Activated T-cell treated with anti-CD3 and anti-CD28 coated beads for 48 hours (primary cell): ENCODE data around the gene KLHL22.
"Not testable (repeated sequence)": the region's sequence is repeated elsewhere in the genome, so short reads cannot be mapped to it uniquely, and the experiment has no call there.

Source experiments
- DNase-seq: peaks from one replicate; pipeline ENCODE4 v3.0.0-alpha.2; 2020; ENCODE audit warnings: low read depth

Gene KLHL22

DNA sequence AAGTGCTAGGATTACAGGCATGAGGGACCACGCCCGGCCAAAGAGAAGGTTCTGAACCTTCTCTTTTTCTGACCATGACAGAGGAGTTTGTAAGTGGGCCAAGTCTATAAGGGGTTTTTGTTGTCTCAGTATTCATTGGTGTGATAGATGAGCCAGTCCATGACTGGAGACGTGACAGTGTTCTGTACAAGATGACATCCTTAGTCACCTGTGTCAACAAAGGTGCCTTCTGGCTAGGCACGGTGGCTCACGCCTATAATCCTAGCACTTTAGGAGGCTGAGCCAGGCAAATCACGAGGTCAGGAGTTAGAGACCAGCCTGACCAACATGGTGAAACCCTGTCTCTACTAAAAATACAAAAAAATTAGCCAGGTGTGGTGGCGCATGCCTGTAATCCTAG lies 4.2 kb upstream of the KLHL22 start:
- no peak for DNase-seq

DNA sequence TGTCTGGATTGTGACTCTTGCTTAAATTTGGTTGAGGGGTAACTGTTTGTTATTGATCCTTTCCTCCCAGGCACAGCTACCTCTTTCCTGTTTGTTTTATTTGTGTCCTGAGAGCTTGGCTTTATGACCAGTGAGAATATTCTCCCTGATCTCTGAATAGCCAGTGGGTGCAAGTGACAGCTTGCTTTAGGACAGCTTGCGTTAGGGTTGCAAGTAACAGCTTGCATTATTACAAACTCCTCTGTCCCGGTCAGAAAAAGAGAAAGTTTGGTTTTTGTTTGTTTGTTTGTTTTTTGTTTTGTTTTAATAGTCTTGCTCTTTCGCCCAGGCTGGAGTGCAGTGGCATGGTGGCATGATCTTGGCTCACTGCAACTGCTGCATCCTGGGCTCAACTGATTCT lies 3.3 kb upstream of the KLHL22 start:
- DNase-seq: no peak

DNA sequence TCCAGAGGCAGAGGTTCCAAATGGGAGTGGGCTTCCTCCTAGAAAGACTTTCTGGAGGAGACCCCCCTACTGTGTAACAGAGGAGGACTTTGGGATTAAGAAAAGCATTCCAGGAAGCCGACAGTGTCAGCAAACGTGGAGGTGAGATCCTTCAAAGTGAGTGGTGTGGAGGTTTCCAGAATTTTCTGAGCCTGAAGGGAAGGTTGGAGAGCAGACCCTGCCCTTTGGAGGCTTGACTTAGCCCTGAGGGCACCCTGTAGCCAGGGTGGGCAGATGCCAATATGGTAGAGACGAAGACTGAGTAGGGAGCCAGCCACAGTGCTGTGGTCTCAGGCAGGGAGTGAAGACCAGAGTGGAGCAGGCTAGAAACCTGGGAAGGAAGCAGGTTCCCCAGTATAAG lies 1.8 kb upstream of the KLHL22 start:
- no peak for DNase-seq

DNA sequence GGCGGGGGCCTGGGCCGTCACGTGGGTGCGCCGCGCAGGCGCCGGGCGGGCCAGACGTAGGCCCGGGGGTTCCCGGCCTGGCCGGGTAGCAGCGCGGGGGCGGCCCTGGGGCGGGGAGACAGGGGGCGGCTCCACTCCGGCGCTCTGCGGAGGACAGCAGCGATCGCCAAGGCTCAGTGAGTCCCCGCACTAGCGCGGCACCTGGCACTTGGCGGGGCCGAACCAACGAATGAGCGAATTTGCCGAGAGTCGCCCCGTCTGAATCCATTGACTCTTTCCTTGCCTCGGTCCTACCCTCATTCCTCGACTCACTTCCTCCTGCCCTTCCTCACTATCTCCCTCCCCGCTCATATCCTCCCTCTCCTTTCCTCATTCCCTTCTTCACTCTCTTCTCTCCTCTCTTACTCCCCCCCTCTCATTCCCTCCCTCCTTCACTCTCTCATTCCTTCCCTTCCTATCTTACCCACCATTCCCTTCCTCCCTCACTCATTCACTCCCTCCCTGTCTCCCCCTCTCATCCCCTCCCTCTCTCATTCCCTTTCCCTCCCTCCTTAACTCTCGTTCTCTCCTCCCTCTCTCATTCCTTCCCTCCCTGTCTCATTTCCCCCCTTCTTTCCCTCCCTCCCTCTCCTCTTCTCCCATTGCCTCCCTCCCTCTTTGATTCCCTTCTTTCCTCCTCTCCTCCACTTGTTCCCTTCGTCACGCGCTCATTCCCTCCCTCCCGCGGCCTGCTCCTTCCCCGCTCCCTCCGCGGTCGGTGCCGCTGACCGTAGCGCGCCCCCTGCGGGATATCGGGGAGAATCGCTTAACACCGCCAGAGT lies 476 bp upstream of the KLHL22 start:
- peak; percentile 94 for DNase-seq

DNA sequence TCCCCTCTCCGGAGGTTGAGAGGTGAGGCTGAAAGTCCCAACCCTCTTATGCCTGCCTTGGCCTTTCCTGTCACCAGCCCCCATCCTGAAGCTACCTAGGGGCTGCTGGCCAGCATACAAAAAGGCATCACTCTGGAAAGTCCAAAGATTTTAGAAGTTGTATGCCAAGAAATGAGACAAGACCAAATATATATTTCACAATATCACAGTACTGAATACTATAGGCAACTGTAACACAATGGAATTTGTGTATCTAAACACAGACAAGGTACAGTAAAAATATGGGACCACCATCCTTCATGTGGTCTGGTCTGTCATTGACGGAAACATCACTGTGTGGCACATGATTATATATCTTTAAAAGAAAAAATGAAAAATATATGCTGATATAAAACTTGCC lies 4.2 kb downstream of the KLHL22 start:
- DNase-seq: no peak

DNA sequence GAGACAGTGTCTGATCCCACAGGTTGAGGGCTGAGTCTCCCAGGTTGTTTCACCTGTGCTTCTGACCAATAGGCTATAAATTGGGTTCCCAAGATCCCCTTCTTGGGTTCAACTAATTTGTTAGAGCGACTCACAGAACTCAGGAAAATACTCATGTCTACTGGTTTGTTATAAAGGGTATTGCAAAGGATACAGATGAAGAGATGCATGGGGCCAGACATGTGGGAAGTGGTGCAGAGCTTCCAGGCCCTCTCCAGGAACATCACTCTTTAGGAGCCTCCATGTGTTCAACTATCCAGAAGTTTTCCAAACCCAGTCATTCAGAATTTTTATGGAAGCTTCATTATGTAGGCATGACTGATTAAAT lies 4.7 kb downstream of the KLHL22 start:
- no peak for DNase-seq

DNA sequence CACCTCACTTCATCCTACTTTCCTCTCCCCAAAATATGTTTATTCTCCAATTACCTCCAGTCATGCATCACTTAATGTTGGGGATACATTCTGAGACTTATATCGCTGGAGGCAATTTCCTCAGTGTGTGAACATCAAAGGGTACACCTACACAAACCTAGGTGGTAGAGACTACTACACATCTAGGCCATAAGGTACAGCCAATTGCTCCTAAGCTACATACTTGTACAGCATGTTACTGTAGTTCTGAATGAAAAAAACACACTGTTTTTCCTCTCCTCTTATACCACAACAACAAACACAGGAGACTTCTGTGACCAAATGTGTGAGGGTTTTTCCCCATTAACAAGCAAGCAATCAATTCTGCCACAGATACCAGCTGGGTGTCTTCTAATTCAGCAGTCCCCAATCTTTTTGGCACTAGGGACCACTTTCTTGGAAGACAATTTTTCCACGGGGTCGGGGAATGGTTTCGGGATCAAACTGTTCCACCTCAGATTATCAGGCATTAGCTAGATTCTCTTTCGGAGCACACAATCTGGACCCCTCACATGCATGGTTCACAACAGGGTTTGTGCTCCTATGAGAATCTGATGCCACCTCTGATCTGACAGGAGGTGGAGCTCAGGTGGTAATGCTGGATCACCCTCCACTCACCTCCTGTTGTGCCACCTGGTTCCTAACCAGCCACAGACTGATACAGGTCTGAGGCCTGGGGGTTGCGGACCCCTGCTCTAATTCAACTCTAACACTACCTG lies 5.2 kb downstream of the KLHL22 start:
- no peak for DNase-seq

DNA sequence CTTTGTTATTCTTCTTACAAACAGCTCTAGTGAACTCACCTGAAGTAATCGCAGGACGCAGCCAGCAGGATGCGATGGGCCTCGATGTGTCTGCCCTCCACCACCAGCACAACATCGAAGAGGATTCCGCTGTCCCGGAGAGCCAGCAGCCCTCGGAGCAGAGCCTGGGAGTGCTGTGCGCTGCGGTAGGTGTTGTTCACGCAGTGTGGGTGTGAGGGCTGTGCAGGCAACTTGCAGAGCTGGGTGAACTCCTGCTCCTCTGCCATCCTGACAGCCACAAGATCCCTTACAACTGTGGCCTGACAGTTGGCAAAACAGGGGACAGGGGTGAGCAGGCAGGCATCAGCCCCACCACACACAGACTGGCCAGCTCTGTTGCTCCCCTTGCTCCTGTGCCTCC lies 6.6 kb downstream of the KLHL22 start:
- no peak for DNase-seq

DNA sequence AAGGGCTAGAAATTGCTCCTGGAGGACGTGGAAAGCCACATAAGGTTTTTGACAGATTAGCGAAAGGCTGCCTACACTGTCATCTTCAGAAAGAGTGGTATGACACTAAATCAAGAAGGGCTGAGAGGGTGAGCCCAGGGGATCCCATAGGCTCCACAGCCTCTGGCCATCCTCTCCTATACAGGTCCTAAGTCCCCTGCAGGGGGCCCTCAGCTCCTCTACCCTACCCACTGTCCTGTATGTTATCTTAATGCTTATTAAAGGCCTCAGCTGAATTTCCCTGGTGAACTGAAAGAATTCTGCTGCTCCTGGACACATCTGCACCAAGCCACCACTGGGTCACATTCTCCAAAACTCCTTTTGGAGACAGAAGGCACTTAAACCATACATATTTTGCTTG lies 7.9 kb downstream of the KLHL22 start:
- no peak for DNase-seq

DNA sequence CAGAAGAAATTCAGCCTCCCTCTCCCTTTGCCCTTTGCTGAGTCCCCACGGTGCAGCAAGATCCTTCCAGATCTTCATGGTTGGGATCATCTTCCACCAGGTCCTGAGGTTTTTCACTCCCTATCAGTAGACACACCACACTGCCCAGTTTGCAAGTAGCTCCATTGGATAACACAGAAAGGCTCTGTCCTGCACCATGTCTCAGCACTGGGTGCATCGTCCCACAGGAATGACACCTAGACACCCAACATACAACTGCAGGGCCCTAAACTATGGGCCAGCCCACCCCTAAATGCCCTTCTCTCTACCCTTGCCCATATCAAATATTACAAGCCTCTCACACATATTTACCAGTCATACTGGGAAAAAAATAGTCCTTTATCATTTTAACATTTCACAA lies 9.4 kb downstream of the KLHL22 start:
- no peak for DNase-seq

DNA sequence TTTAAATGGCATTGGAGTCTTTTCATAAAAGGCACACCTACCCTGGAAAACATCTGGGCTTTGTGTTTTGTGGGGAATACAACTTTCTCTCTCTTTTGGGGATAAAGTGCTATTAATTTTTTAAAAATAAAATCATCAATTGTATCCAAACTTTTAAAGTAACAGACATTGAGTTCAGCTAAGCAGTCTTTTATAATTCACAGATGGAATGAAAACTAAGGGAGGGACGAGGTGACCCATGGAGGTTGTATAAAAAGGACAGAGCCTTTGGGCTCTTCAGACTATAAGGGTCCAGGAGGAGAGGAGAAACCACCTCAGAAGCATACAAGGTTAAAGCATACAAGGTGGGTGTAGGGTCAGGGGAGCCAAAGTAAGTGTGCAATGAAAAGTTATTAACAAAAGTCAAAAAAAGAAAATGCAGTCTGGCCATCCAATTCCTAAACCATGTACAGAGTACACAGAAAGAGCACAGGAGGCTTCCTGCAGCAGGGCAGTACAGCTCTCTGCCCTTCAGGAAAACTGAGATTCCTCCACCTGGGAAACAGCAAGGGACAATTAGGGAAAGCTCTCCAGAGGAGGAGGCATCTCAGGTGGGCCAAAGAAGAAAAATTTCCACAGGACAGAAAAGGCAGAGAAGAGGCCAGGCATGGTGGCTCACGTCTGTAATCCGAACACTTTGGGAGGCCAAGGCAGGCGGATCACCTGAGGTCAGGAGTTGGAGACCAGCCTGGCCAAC lies 10.5 kb downstream of the KLHL22 start:
- DNase-seq: no peak

DNA sequence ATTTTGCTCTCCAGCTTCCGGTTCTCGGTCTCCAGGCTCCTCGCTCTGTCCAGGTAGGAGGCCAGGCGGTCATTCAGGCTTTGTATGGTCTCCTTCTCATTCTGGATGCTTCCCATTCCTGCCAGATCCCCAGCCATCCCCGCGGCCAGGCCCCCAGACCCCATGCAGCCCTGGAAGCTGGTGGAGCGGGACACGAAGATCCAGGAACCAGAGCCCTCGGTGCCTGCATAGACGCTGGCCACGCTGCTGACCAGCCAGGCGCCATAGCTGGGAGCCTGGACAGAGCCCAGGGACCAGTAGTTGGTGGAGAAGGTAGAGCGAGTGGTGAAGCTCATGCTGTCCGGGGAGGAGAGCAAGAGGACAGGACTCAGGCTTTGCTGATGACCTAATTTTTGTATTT lies 11.8 kb downstream of the KLHL22 start:
- no peak for DNase-seq

DNA sequence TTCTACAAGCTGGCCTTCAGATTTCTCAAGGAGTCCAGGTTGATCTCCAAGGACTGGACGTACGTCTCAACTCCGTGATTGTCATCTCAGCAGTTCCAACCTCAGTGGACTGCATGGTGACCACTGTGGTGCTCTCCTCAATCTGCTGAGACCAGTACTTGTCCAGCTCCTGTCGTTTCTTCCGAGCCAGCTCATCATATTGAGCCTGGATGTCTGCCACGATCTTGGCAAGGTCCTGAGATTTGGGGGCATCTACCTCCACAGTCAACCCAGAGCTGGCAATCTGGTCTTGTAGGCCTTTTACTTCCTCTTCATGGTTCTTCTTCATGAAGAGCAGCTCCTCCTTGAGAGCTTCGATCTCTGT lies 12.5 kb downstream of the KLHL22 start:
- not testable (repeated sequence) for DNase-seq

DNA sequence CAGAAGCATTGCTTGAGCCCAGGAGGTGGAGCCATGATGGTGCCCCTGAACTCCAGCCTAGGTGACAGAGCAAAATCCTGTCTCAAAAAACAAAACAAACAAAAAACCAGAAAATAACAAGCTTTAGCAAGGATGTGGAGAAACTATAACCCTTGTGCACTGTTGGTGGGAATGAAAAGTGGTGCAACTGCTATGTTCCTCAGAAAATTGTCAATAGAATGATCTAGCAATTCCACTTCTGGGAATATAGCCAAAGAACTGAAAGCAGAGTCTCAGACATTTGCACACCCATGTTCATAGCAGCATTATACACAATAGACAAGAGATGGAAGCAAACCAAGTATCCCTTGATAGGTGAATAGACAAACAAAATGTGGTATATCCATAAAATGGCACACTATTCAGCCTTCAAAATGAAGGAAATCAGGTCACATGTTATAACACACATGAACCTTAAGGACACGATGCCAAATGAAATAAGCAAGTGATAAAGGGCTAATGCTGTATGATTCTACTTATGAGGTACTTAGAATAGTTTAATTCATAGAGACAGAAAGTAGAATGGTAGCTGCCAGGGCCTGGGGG lies 15.9 kb downstream of the KLHL22 start:
- no peak for DNase-seq

DNA sequence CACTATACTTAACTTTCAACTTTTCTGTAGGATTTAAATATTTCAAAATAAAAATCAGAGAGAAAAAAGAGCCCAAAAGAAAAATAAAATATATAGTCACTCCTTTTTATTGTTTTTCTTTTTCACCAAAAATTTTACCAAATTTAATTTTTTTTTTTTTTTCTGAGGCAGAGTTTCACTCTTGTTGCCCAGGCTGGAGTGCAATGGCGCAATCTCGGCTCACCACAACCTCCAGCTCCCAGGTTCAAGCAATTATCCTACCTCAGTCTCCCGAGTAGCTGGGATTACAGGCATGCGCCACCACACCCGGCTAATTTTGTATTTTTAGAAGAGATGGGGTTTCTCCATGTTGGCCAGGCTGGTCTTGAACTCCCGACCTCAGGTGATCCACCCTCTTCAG lies 17.5 kb downstream of the KLHL22 start:
- not testable (repeated sequence) for DNase-seq

DNA sequence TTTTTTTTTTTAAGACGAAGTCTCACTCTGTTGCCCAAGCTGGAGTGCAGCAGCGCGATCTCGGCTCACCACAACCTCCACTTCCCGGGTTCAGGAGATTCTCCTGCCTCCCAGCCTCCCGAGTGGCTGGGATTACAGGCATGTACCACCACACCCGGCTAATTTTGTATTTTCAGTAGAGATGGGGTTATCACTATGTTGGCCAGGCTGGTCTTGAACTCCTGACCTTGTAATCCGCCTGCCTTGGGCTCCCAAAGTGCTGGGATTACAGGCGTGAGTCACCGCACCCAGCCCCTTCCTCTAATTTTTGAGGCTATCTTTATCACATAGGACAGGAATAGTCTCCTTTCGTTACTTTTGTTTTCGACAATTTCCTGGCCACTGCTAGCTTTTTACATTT lies 20.0 kb downstream of the KLHL22 start:
- DNase-seq: not testable (repeated sequence)

DNA sequence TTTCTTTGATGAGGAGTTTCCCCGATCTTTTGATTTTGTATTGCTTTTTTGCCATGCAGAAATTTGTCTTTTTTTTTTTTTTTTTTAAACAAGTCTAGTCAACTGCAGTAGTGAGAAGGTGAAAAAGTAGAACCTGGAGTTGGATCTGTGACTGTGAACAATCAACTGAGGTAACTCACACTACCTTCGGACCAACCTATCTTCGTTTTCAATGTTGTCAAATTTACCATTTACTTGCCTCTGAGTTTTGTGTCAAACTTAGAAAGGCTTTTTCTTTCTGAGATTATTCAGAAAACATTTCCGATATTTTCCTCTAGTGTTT lies 20.5 kb downstream of the KLHL22 start:
- DNase-seq: no peak

DNA sequence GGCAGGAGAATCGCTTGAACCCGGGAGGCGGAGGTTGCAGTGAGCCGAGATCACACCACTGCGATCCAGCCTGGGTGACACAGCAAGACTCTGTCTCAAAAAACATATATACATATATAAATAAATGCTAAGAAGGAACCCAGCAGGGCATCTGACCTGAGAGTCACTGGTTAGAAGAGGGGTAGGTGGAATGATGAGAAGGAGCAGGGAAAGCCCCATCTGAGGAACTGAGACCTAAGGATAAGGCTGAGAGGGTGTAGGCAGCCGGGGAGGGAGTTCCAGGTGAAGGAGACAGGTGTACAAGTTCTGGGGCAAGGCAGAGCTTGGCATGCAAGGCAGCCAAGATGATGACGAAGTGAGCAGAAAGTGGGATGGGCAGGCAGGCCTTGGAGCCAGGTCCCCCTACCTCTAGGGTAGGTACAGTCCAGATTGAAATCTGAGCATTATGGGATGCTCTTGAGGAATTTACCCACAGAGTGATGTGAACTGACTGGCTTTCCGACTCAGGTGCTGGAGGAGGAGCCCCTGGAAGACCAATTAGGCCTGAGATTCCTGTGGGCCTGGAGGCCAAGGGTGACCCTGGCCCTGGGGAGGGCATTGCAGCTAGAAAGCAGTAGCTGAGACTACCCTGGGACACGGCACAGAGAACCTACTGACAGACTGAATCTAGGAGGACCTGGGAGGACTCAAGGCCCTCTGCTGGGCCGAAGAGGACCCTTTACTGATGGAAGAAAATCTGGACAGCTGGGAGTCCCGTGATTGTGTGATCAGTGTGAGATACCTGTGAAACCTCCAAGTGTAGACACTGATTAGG lies 22.8 kb downstream of the KLHL22 start:
- no peak for DNase-seq

DNA sequence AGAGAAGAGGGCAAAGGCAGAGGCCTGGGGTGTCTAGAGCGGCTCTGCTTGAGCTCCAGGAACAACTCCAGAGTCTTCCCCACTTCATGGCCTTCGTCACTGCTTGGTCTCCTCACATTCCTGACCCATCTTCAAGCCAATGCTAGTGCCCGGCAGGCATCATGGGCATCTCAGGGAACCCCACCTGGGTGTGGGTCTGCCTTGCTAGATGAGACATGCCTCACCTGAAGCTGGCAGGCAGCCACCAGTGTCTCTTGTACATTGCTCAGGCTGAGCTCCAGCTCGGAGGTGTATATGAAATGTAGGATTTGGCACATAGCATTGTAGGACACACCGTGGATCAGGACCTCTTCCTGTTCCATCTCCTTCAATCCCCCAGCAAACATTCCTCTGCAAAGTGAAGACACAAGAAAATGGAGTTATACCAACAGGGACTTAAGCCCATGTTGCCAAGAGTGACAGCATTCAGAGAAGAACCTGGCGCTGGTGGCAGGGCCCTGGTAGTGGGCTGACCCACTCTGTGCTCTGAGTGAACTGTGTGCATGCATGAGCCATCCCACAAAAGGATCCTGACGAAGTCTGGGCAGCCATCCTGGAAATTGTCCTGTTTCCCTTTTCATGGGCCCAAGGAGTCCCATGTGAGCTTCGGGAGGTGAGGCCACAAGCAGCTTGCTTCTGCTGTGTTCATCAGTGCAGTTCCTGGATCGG lies 24.3 kb downstream of the KLHL22 start:
- DNase-seq: no peak

DNA sequence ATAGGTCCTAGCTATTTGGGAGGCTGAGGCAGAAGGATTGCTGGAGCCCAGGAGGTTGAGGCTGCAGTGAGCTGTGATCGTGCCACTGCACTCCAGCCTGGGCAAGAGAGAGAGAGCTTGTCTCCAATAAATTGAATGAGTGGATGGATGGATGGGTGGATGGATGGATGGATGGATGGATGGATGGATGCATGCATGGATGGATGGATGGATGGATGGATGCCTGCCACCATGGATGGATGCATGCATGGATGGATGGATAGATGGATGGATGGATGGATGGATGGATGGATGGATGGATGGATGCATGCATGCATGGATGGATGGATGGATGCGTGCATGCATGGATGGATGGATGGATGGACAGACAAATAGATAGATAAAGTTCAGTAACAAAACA lies 25.1 kb downstream of the KLHL22 start:
- DNase-seq: not testable (repeated sequence)

DNA sequence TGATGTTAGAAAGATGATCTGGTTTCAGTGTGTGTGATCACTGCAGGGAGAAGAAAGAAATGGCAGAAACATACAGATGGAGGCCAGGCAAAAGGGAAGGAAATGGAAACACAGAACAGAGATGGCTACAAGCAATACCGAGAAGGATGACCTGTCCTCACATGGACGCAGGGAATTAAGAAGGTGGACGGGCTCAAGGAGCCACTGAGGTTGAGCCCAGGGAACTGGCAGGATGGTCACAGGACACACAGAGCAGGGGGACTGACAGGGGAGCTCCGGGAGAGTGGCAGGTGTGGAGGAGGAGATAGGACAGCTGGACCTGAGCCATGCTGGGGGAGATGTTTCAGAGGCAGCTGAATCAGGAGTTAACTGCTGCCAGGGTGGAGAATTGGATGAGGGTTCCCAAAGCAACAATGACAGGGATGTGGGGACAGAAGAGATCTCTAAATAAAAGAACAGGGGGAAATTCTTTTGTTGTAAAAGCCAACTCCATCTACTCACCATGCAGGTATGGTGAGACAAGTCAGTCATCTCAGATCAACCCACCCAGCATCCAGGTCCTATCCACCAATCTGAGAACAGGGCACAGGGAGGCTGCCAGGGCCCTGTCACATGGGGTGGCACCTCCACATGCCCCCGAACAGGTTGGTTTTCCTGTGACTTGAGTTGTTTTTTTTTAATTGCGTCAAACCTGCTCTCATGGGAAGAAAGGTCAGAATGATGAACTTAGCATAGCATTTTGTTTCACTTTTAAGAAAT lies 26.3 kb downstream of the KLHL22 start:
- DNase-seq: no peak
